Measurements from ENCODE around the gene ZBTB32.

ZBTB32 gene

GRCh38 chr19:35753634-35754369, 49.4 kb downstream of the ZBTB32 start (continued):
- TF ChIP-seq KLF8 (tag by site-specific recombination; IDR thresholded peaks at IDR 0.05) (no peak), ZNF274 (IDR thresholded peaks at IDR 0.05; ENCODE audit: low read length) (no peak), ZNF274 (tag by site-specific recombination; IDR thresholded peaks at IDR 0.05; ENCODE audit: borderline replicate concordance) (no peak), ZNF121 (tag by site-specific recombination; IDR thresholded peaks at IDR 0.05) (no peak), IKZF3 (tag by site-specific recombination; IDR thresholded peaks at IDR 0.05) (no peak), SP7 (tag by site-specific recombination; IDR thresholded peaks at IDR 0.05) (no peak), ZNF658 (tag by site-specific recombination; IDR thresholded peaks at IDR 0.05) (no peak), ZNF629 (tag by site-specific recombination; IDR thresholded peaks at IDR 0.05) (no peak), SETDB1 (IDR thresholded peaks at IDR 0.05; ENCODE audit: insufficient read length, low read length) (no peak), ZNF518A (tag by site-specific recombination; conservative IDR thresholded peaks at IDR 0.05; ENCODE audit: low read depth) (no peak), ZNF202 (tag by site-specific recombination; IDR thresholded peaks at IDR 0.05; ENCODE audit: borderline replicate concordance) (no peak), ZBTB8A (tag by site-specific recombination; IDR thresholded peaks at IDR 0.05) (no peak), ZBTB20 (tag by site-specific recombination; IDR thresholded peaks at IDR 0.05) (no peak), ZNF621 (tag by site-specific recombination; IDR thresholded peaks at IDR 0.05) (no peak)
- TF ChIP-seq, protein P1, sequence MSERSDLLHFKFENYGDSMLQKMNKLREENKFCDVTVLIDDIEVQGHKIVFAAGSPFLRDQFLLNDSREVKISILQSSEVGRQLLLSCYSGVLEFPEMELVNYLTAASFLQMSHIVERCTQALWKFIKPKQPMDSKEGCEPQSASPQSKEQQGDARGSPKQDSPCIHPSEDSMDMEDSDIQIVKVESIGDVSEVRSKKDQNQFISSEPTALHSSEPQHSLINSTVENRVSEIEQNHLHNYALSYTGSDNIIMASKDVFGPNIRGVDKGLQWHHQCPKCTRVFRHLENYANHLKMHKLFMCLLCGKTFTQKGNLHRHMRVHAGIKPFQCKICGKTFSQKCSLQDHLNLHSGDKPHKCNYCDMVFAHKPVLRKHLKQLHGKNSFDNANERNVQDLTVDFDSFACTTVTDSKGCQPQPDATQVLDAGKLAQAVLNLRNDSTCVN (tag by site-specific recombination; optimal IDR thresholded peaks at IDR 0.05) = no peak

DNA sequence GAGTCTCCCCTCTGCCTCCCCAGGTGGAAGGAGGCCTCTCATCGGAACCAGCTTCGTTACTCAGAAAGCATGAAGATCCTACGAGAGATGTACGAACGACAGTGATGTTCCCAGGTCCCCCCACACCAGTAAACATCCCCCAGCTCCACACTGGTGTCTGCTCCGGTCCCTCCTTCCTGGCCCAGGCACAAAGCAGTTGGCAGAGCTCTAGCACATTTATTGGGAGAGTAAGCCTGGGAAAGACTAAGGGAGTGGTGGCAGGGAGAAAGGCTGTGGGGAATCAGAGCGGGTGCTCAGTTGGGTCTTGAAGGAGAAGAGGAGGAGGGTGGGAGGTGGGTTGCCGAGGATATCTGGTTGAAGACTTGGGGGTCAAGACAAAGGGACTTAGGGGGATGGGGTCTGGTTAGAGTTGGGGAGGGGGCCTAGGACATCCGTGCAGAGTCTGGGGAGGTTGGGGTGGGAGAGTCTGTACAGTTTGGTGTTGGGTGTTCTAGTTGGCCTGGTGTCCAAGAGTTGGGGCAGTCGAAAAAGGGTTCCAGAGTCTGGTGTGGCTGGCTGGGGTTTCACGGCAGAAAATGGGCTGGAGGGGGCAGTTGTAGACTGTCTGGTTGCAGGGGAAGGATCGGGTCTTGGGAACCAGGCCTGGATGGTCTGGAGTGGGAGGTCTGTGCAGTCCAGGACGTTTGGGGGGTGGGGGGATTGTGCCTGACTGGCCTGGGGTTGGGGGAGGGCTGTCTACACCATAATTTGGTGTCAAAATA, 50.2 kb downstream of the ZBTB32 start:
- Histone ChIP-seq H3K4me1 (ENCODE audit: control insufficient read depth, insufficient read depth, low read length) (peaks cover 18% of the 10 kb centered on the region), H3K9me3 (ENCODE audit: control insufficient read depth, insufficient read depth, low read depth, low read length) (no peaks in the 10 kb centered on the region), H3K4me3 (ENCODE audit: low read depth, low read length) (no peak overlapping the region), H3K36me3 (ENCODE audit: control insufficient read depth in 2 of 2, insufficient read depth in 1 of 2, low read length in 2 of 2) (peaks cover 43 to 56% of the 10 kb centered on the region in 2 experiments), H3K27ac (ENCODE audit: extremely low read depth, low read depth, low read length) (0 out of 2 replicates have a peak overlapping the region, but pooled peaks have one; percentile 24)
- no peak for TF ChIP-seq ZNF274 (IDR thresholded peaks at IDR 0.05; ENCODE audit: low read length)
- TF ChIP-seq ZNF274 (tag by site-specific recombination; IDR thresholded peaks at IDR 0.05; ENCODE audit: borderline replicate concordance) = no peak
- 0 out of 2 replicates have a peak, but pooled peaks have one; percentile 11 for TF ChIP-seq PATZ1 (tag by site-specific recombination; IDR thresholded peaks at IDR 0.05)
- ChIA-PET CTCF (interaction anchor here (1.3 kb wide), 1 partner anchor 9 kb away, joined by 3 read pairs; the partner anchor contains the start of genes PSENEN and U2AF1L4), POLR2A (interaction anchor here (0.7 to 0.8 kb wide), 2 partner anchors 14 to 22 kb away, joined by 3 to 6 read pairs; no protein-coding TSS in a partner anchor)

All from HEK293 (cell line).